HG02610 (cell line): ENCODE results near the gene MRC2.

ENCODE experiments used
- ATAC-seq: cut with Tn5 transposase; IDR thresholded peaks from one replicate; pipeline ENCODE4 v1.9.1; 2021; ENCODE audit warnings: mild to moderate bottlenecking, moderate library complexity; ENCODE audit not compliant: unreplicated experiment

The MRC2 gene

DNA sequence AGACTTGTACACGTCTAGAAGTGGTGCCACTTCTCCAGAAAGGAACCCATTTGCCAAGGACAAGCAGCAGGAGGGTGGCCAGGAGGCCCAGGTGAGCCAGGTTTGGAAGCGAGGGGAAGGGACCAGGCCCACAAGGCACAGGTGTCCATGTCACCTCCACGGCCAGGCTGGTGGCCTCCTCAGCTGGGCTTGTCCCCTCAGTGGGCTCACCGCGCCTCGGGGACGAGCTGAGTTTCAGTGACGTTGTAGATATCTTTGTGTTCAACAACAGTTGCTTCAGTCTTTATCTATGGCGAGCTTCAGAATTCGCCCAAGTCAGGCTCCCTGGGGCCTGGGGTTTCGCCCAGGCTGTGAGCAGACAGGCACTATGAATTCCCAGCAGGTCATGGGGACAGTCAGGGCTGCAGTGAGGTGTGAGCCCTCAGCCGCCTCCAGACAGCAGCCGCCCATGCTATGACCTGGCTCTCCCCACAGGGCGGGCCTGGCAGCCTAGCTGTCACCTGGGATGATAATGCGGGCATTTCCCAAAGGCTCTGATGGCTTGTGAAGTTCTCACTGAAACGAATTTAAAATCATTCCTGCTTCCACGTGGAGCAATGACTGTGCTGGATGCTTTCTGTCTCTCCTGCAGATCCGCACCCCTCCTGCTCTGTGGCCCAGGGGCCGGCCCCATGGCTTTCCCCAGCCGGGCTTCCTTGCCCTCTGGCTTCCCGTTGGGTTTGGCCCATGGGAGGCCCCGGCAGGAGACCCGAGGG is 89.5 kb downstream of the MRC2 start:
- no peak for ATAC-seq

- no peak for ATAC-seq
Measured at GRCh38 chr17:62717589-62717855, 90.1 kb downstream of the MRC2 start.

GRCh38 chr17:62717889-62718288 is 90.4 kb downstream of the MRC2 start:
- ATAC-seq, result no peak

- no peak for ATAC-seq
Measured at GRCh38 chr17:62718429-62718828, 91.0 kb downstream of the MRC2 start.

GRCh38 chr17:62719586-62719985 is 92.1 kb downstream of the MRC2 start:
- no peak for ATAC-seq

GRCh38 chr17:62720126-62720850 is 92.8 kb downstream of the MRC2 start:
- ATAC-seq, result peak; percentile 45

DNA sequence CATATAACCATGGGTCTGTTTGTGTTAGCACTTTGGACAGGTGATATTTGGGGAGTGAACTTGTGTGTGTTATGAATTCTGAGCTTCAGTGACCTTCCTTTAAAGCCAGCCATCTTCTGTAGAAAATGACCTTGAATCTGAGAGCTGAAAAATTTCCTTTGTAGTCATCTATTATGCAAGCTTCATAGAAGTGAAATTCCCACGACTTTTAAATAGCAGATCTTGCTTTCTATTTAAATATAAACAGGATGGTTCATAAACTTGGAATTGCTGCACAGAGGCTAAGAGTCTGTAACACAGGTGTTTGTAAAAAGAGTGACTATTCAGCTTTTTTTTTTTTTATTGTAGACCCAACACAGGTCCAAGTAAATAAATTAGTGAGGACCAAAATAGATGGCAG is 95.2 kb downstream of the MRC2 start:
- no peak for ATAC-seq

- no peak for ATAC-seq
Measured at GRCh38 chr17:62723842-62724241, 96.4 kb downstream of the MRC2 start.

GRCh38 chr17:62724398-62725146 is 97.1 kb downstream of the MRC2 start:
- peak; percentile 89 for ATAC-seq

DNA sequence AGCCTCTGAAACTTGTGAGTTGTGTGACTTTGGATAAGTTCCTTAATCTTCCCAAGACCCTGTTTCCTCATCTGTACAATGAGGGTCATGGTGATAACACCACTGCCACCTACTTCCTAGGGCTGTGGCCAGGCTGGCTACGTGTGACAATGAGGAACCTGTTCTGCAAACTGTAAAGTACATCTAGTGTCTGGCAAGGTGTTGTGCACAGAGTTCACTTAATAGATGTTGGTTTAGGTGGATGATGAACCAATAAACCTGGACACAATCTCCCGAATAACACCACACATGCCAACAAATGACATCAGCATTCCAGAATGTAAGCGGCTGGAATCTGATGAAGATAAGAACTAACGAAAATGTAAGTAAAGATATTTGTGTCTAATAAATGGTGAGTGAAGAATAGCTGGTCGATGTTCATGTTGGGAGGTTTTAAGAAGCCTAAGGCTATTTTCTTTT is 98.3 kb downstream of the MRC2 start:
- ATAC-seq, result no peak

DNA sequence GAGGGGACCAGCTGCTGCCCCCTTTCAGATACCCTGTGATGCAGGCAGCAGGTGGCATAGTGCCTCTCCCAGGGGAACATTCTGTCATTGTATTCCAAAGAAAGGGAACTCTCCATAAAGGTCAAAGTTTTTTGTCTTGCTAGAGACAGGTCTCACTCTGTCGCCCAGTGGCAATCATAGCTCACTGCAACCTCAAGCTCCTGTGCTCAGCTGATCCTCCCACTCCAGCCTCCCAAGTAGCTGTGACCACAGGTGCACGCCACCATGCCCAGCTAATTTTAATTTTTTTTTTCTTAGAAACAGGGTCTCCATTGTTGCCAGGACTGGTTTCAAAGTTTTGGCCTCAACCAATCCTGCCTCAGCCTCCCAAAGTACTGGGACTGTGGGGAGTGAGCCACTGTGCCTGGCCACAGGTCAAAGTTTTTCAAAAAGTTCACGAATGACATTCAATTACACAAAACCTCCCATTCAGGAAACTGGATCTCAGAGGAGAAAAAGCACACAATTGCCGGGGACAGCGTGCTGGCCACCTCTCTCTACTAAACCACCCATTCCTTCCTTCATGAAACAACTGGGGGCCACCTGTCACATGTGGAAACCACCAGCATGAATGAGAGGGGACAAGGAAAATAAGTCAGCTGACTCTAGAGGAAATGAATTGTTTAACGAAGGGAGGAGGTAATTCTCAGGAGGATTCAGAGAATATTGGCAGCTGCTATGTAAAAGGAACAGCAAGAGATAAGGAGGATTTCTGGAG is 100.6 kb downstream of the MRC2 start:
- ATAC-seq, result no peak

DNA sequence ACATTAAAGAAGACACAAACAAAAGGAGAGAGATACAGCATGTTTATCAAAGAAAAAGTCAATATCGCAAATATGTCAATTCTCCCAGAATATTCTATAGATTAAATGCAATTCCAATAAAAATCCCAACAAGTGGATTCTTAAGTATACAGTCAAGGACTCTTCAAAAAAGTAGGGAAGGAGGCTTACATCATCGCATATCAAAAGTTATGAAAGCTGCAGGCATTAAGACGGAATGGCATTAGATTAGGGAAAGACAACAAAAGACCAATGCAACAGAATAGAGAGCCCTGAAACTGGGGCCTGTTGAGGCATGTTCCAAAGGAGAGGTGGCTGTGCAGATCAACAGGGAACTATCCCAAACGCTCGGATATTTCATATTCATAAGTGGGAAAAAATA is 104.7 kb downstream of the MRC2 start:
- no peak for ATAC-seq

GRCh38 chr17:62735044-62735651 is 107.7 kb downstream of the MRC2 start:
- ATAC-seq, result no peak

DNA sequence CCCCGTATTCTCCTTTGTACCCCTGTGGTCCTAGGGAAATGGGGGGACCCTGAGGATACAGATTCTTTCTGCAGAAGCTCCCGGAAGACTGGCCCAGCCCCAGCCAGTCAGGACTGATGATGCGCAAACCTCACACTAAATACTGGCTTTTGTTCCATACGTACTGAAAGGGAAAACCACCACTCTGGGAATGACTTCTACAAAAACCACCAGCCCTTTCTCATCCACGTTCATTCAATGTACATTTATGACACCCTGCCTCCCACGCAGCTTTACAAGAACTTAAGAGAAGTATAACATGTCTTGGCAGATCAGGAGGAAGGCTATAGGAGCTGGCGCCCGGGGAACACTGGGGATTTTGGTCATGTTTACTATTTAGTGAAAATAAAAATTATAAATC is 110.0 kb downstream of the MRC2 start:
- peak; percentile 51 for ATAC-seq

DNA sequence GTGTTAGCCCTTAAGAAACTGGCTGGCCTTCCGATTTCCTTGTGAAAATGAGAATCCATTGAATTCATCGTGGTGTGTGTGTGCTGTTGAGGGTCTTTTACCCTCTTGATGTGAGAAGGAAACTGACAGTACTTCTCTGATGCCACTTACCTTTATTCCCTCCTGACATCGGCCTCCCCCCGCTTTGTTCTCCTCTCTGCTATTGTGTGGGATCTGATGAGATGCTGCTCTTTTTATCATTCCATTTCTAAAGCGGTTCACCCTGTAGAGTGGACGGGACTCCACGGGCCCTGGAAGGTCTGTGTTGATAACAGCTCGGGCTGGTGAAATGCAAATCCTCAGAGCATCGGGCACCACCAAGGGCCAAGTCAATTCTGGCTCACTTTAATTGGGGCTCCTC is 110.8 kb downstream of the MRC2 start:
- ATAC-seq, result no peak

DNA sequence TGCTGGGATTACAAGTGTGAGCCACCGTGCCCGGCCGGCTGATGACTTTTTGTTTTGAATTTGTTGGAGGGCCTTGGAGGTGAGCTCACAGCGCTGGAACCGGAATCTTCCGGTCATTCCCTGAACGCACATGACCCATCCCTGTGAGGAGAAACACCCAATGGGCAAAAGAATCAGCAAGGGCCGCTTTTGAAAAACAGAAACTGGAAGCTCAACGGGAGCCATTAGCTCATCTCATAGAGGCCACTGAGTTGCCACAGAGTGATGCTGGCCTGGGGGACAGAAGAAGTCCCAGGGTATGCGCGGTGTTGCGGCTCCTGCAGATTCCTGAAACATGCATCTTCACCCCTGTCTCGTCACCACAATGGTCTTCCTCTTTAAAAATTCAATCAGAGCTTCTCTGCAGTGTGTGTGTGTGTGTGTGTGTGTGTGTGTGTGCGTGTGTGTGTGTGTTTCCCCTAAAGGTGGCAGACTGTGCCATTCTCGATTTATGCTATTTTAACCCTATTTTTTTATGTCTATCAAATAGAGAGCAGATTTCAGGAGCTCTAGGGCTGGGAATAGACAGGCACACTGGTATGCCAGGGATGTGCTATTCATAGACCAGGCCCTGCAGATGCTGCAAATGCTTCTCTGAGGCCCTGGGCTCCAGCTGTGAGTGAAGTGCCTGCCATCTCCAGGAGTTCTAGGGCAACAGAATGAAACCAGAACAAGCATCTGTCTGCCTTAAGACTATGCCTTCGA is 112.3 kb downstream of the MRC2 start:
- ATAC-seq, result no peak

DNA sequence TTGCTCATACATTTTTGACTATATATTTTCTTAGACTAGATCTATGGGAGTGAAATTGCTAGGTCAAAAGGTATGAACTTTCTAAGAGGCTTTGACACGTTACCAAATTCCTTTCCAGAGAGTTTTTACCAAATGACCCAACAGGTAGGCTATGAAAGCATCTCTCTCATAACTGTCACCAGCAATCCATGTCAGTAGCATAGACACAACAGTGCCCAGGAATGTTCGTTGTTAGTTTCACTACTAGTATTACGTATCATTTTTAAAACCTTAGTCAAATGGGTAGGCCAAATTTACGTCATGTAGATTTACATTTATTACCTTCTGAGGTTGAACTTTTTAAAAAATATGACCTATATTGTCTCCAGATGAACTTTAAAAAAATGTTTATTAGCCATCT is 113.8 kb downstream of the MRC2 start:
- ATAC-seq, result peak; percentile 66
